SJCRH30 (cell line): ENCODE measurements around the gene PTGES2. TPM values are rescaled to one million over a fixed set of nuclear protein-coding genes. Genes with fewer than 3 reads are reported as not detected.

ENCODE experiments used
- DNase-seq, 2 experiments: peaks; one replicate each; pipeline ENCODE4 v3.0.0-alpha.2; 2015 to 2020
- H3K27ac ChIP-seq: fragments of 250-450 bp; sonication (Bioruptor Pico); 2 replicates; pipeline ENCODE4 v1.5.1; 2020; ENCODE audit warnings: mild to moderate bottlenecking, moderate library complexity
- H3K27me3 ChIP-seq: fragments of 250-450 bp; sonication (Bioruptor Pico); 2 replicates; pipeline ENCODE4 v1.5.1; 2020; ENCODE audit warnings: mild to moderate bottlenecking, moderate library complexity
- H3K36me3 ChIP-seq: fragments of 250-450 bp; sonication (Bioruptor Pico); 2 replicates; pipeline ENCODE4 v1.5.1; 2020; ENCODE audit warnings: mild to moderate bottlenecking, moderate library complexity
- H3K4me1 ChIP-seq: fragments of 250-450 bp; sonication (Bioruptor Pico); 2 replicates; pipeline ENCODE4 v1.5.1; 2020; ENCODE audit warnings: mild to moderate bottlenecking, moderate library complexity
- H3K4me3 ChIP-seq: fragments of 250-450 bp; sonication (Bioruptor Pico); 2 replicates; pipeline ENCODE4 v1.5.1; 2020; ENCODE audit warnings: mild to moderate bottlenecking, moderate library complexity
- H3K9me3 ChIP-seq: fragments of 250-450 bp; sonication (Bioruptor Pico); replicated peaks from 2 replicates; pipeline ENCODE4 v1.5.1; 2020; ENCODE audit warnings: mild to moderate bottlenecking, moderate library complexity
- total RNA-seq: library from RNA; depleted of rRNA; stranded (reverse); fragments of >200 nt; shearing (Covaris generic); gene quantifications from 2 replicates; pipeline ENCODE4 v1.2.3, GENCODE V29; 2014; rRNA removed

PTGES2 gene
- total RNA-seq: 53.8 and 56.7 TPM in 2 replicates

- Histone ChIP-seq H3K4me1 (peaks cover 5% of the 10 kb centered on the region), H3K4me3 (peak within 1 kb of the TSS; percentile 93), H3K36me3 (peaks cover 9% of the 10 kb centered on the region; the same call in 1 of the 2 replicates), H3K9me3 (no peaks in the 10 kb centered on the region), H3K27me3 (no peaks in the 10 kb centered on the region), H3K27ac (peak within 1 kb of the TSS; percentile 97)
- DNase-seq: peak; percentile 84 to 89
Measured at GRCh38 chr9:128127568-128127989, at the start of gene PTGES2. Gene PTGES2, minus strand, starts transcription at chr9:128127729. Its CDS starts 12 bp downstream, at chr9:128127717.

- no peak overlapping the region for H3K4me3 ChIP-seq
- H3K27ac ChIP-seq: no peak overlapping the region
- DNase-seq: no peak
- no peaks in the 10 kb centered on the region for H3K4me1 ChIP-seq
- no peaks in the 10 kb centered on the region for H3K27me3 ChIP-seq
- no peaks in the 10 kb centered on the region for H3K9me3 ChIP-seq
- H3K36me3 ChIP-seq: peaks cover 57% of the 10 kb centered on the region
Measured at GRCh38 chr9:128175726-128176125, 48.2 kb upstream of the PTGES2 start.

GRCh38 chr9:128175102-128175563 lies 47.6 kb upstream of the PTGES2 start:
- no peak overlapping the region for H3K27ac ChIP-seq
- peaks cover 56% of the 10 kb centered on the region for H3K36me3 ChIP-seq

GRCh38 chr9:128174062-128174461 lies 46.5 kb upstream of the PTGES2 start:
- no peak overlapping the region for H3K27ac ChIP-seq
- H3K4me3 ChIP-seq: no peak overlapping the region
- no peaks in the 10 kb centered on the region for H3K4me1 ChIP-seq
- DNase-seq: no peak
- H3K9me3 ChIP-seq: no peaks in the 10 kb centered on the region
- peaks cover 55% of the 10 kb centered on the region for H3K36me3 ChIP-seq
- no peaks in the 10 kb centered on the region for H3K27me3 ChIP-seq

More at GRCh38 chr9:128175102-128175563, 47.6 kb upstream of the PTGES2 start:
- no peaks in the 10 kb centered on the region for H3K27me3 ChIP-seq
- H3K4me3 ChIP-seq: no peak overlapping the region
- H3K4me1 ChIP-seq: no peaks in the 10 kb centered on the region
- no peak for DNase-seq
- no peaks in the 10 kb centered on the region for H3K9me3 ChIP-seq

GRCh38 chr9:128169925-128170324 lies 42.4 kb upstream of the PTGES2 start:
- no peak overlapping the region for H3K4me3 ChIP-seq
- H3K36me3 ChIP-seq: peaks cover 59% of the 10 kb centered on the region
- no peak overlapping the region for H3K27ac ChIP-seq
- no peaks in the 10 kb centered on the region for H3K4me1 ChIP-seq
- DNase-seq: no peak
- H3K9me3 ChIP-seq: no peaks in the 10 kb centered on the region
- no peaks in the 10 kb centered on the region for H3K27me3 ChIP-seq

GRCh38 chr9:128169492-128169891 lies 42.0 kb upstream of the PTGES2 start:
- Histone ChIP-seq H3K27ac (no peak overlapping the region), H3K4me1 (no peaks in the 10 kb centered on the region), H3K9me3 (no peaks in the 10 kb centered on the region), H3K4me3 (no peak overlapping the region), H3K27me3 (no peaks in the 10 kb centered on the region), H3K36me3 (peaks cover 64% of the 10 kb centered on the region)
- no peak for DNase-seq

- Histone ChIP-seq H3K4me1 (no peaks in the 10 kb centered on the region), H3K36me3 (peaks cover 69% of the 10 kb centered on the region), H3K9me3 (no peaks in the 10 kb centered on the region), H3K4me3 (no peak overlapping the region), H3K27ac (no peak overlapping the region), H3K27me3 (no peaks in the 10 kb centered on the region)
- no peak for DNase-seq
Measured at GRCh38 chr9:128168731-128169308, 41.3 kb upstream of the PTGES2 start.

- Histone ChIP-seq H3K27ac (no peak overlapping the region), H3K27me3 (no peaks in the 10 kb centered on the region), H3K36me3 (peaks cover 77% of the 10 kb centered on the region), H3K9me3 (no peaks in the 10 kb centered on the region), H3K4me3 (no peak overlapping the region), H3K4me1 (no peaks in the 10 kb centered on the region)
- DNase-seq: no peak
Measured at GRCh38 chr9:128167209-128167608, 39.7 kb upstream of the PTGES2 start.

- Histone ChIP-seq H3K36me3 (peaks cover 77% of the 10 kb centered on the region), H3K27ac (no peak overlapping the region), H3K9me3 (no peaks in the 10 kb centered on the region), H3K4me1 (no peaks in the 10 kb centered on the region), H3K4me3 (no peak overlapping the region), H3K27me3 (no peaks in the 10 kb centered on the region)
- no peak for DNase-seq
Measured at GRCh38 chr9:128166169-128166568, 38.6 kb upstream of the PTGES2 start.

GRCh38 chr9:128164307-128164885 lies 36.9 kb upstream of the PTGES2 start:
- Histone ChIP-seq H3K27me3 (no peaks in the 10 kb centered on the region), H3K4me1 (no peaks in the 10 kb centered on the region; the same call in 1 of the 2 replicates), H3K9me3 (no peaks in the 10 kb centered on the region), H3K4me3 (no peak overlapping the region), H3K36me3 (peaks cover 62% of the 10 kb centered on the region), H3K27ac (no peak overlapping the region)
- DNase-seq: no peak

GRCh38 chr9:128163523-128164306 lies 36.2 kb upstream of the PTGES2 start:
- no peaks in the 10 kb centered on the region for H3K9me3 ChIP-seq
- no peak overlapping the region for H3K27ac ChIP-seq
- H3K4me1 ChIP-seq: no peaks in the 10 kb centered on the region; the same call in 1 of the 2 replicates
- H3K27me3 ChIP-seq: no peaks in the 10 kb centered on the region
- H3K36me3 ChIP-seq: peaks cover 56% of the 10 kb centered on the region
- no peak for DNase-seq
- no peak overlapping the region for H3K4me3 ChIP-seq

GRCh38 chr9:128163027-128163515 lies 35.5 kb upstream of the PTGES2 start:
- Histone ChIP-seq H3K4me1 (no peaks in the 10 kb centered on the region; the same call in 1 of the 2 replicates), H3K36me3 (peaks cover 50% of the 10 kb centered on the region)
- no peak for DNase-seq

GRCh38 chr9:128162215-128163026 lies 34.9 kb upstream of the PTGES2 start:
- DNase-seq: no peak
- Histone ChIP-seq H3K36me3 (peaks cover 43% of the 10 kb centered on the region), H3K4me1 (no peaks in the 10 kb centered on the region; the same call in 1 of the 2 replicates), H3K27me3 (no peaks in the 10 kb centered on the region), H3K27ac (no peak overlapping the region), H3K9me3 (no peaks in the 10 kb centered on the region), H3K4me3 (no peak overlapping the region)

More at GRCh38 chr9:128163027-128163515, 35.5 kb upstream of the PTGES2 start:
- no peaks in the 10 kb centered on the region for H3K27me3 ChIP-seq
- H3K27ac ChIP-seq: no peak overlapping the region
- no peak overlapping the region for H3K4me3 ChIP-seq
- H3K9me3 ChIP-seq: no peaks in the 10 kb centered on the region

GRCh38 chr9:128161215-128161902 lies 33.8 kb upstream of the PTGES2 start:
- Histone ChIP-seq H3K9me3 (no peaks in the 10 kb centered on the region), H3K27ac (no peak overlapping the region), H3K4me3 (no peak overlapping the region)

More at GRCh38 chr9:128161215-128161902, 33.8 kb upstream of the PTGES2 start:
- peaks cover 32% of the 10 kb centered on the region for H3K36me3 ChIP-seq
- no peaks in the 10 kb centered on the region; the same call in 1 of the 2 replicates for H3K4me1 ChIP-seq
- DNase-seq: no peak
- H3K27me3 ChIP-seq: no peaks in the 10 kb centered on the region
